IPS-18c (cell line): ENCODE results near the gene CALCB.
"Not testable (repeated sequence)": the region's sequence is repeated elsewhere in the genome, so short reads cannot be mapped to it uniquely, and the experiment has no call there.

Experiments used
- H3K4me3 ChIP-seq: 2 replicates; pipeline ENCODE4 v1.7.0; 2013; ENCODE audit warnings: low read depth, mild to moderate bottlenecking, low read length, moderate library complexity; ENCODE audit not compliant: insufficient read depth
- H3K9me3 ChIP-seq: one replicate; pipeline ENCODE4 v1.6.1; 2013; ENCODE audit warnings: mild to moderate bottlenecking, low read length, moderate library complexity; ENCODE audit not compliant: control insufficient read depth, insufficient read depth

The CALCB gene

GRCh38 chr11:15073361-15074205 lies at the start of gene CALCB:
Gene CALCB (plus strand): TSS chr11:15073593. CDS start chr11:15074719, 1,126 bp downstream.
- H3K4me3 ChIP-seq = peak within 1 kb of the TSS; percentile 63
- peaks cover 2% of the 10 kb centered on the region for H3K9me3 ChIP-seq

GRCh38 chr11:15027011-15027410 lies 46.4 kb upstream of the CALCB start:
- Histone ChIP-seq H3K9me3 (peaks cover 2% of the 10 kb centered on the region), H3K4me3 (no peak overlapping the region)

GRCh38 chr11:15027956-15028355 lies 45.4 kb upstream of the CALCB start:
- H3K9me3 ChIP-seq = peaks cover 2% of the 10 kb centered on the region
- no peak overlapping the region for H3K4me3 ChIP-seq

- Histone ChIP-seq H3K9me3 (peaks cover 2% of the 10 kb centered on the region), H3K4me3 (no peak overlapping the region)
Measured at GRCh38 chr11:15028379-15028778, 45.0 kb upstream of the CALCB start.

- H3K9me3 ChIP-seq, H3K4me3 ChIP-seq: not testable (repeated sequence)
Measured at GRCh38 chr11:15031945-15032344, 41.4 kb upstream of the CALCB start.

- no peaks in the 10 kb centered on the region for H3K9me3 ChIP-seq
- no peak overlapping the region for H3K4me3 ChIP-seq
Measured at GRCh38 chr11:15034687-15035267, 38.6 kb upstream of the CALCB start.

- Histone ChIP-seq H3K4me3 (no peak overlapping the region), H3K9me3 (no peaks in the 10 kb centered on the region)
Measured at GRCh38 chr11:15035283-15035682, 38.1 kb upstream of the CALCB start.

GRCh38 chr11:15038963-15039362 lies 34.4 kb upstream of the CALCB start:
- Histone ChIP-seq H3K4me3 (no peak overlapping the region), H3K9me3 (no peaks in the 10 kb centered on the region)

- Histone ChIP-seq H3K9me3 (no peaks in the 10 kb centered on the region), H3K4me3 (no peak overlapping the region)
Measured at GRCh38 chr11:15045209-15045608, 28.2 kb upstream of the CALCB start.

- Histone ChIP-seq H3K4me3 (no peak overlapping the region), H3K9me3 (no peaks in the 10 kb centered on the region)
Measured at GRCh38 chr11:15045891-15046290, 27.5 kb upstream of the CALCB start.

GRCh38 chr11:15046673-15047072 lies 26.7 kb upstream of the CALCB start:
- H3K4me3 ChIP-seq, H3K9me3 ChIP-seq: not testable (repeated sequence)

GRCh38 chr11:15048616-15049015 lies 24.8 kb upstream of the CALCB start:
- H3K4me3 ChIP-seq = no peak overlapping the region
- no peaks in the 10 kb centered on the region for H3K9me3 ChIP-seq

GRCh38 chr11:15053191-15053685 lies 20.2 kb upstream of the CALCB start:
- no peaks in the 10 kb centered on the region for H3K9me3 ChIP-seq
- no peak overlapping the region for H3K4me3 ChIP-seq

GRCh38 chr11:15055620-15056356 lies 17.6 kb upstream of the CALCB start:
- H3K9me3 ChIP-seq = no peaks in the 10 kb centered on the region
- H3K4me3 ChIP-seq = no peak overlapping the region

- Histone ChIP-seq H3K9me3 (no peaks in the 10 kb centered on the region), H3K4me3 (no peak overlapping the region)
Measured at GRCh38 chr11:15057329-15057728, 16.1 kb upstream of the CALCB start.

GRCh38 chr11:15059132-15059915 lies 14.1 kb upstream of the CALCB start:
- H3K4me3 ChIP-seq = no peak overlapping the region
- H3K9me3 ChIP-seq = no peaks in the 10 kb centered on the region

- no peak overlapping the region for H3K4me3 ChIP-seq
Measured at GRCh38 chr11:15062599-15062998, 10.8 kb upstream of the CALCB start.

More at GRCh38 chr11:15062599-15062998, 10.8 kb upstream of the CALCB start:
- peaks cover 2% of the 10 kb centered on the region for H3K9me3 ChIP-seq
